ENCODE results near the gene FZR1.
"Not testable (repeated sequence)": the region's sequence is repeated elsewhere in the genome, so short reads cannot be mapped to it uniquely, and the experiment has no call there.

FZR1 gene

GRCh38 chr19:3576696-3577443, 70.8 kb downstream of the FZR1 start:
- DNase-seq = no peak

- no peak for DNase-seq
Observed at GRCh38 chr19:3577723-3578344, 71.7 kb downstream of the FZR1 start.

GRCh38 chr19:3578390-3578789, 72.3 kb downstream of the FZR1 start:
- no peak for DNase-seq

GRCh38 chr19:3580156-3580934, 74.2 kb downstream of the FZR1 start:
- no peak for DNase-seq

GRCh38 chr19:3581792-3582191, 75.7 kb downstream of the FZR1 start:
- not testable (repeated sequence) for DNase-seq

- DNase-seq = not testable (repeated sequence)
Observed at GRCh38 chr19:3584036-3584802, 78.1 kb downstream of the FZR1 start.

GRCh38 chr19:3585301-3586126, 79.4 kb downstream of the FZR1 start, which contains the start of gene GIPC3:
Gene GIPC3 (plus strand): TSS chr19:3585478. CDS start chr19:3585598, 120 bp downstream.
- no peak for DNase-seq

- no peak for DNase-seq
Observed at GRCh38 chr19:3586127-3586626, 80.1 kb downstream of the FZR1 start.

- no peak for DNase-seq
Observed at GRCh38 chr19:3586707-3587346, 80.7 kb downstream of the FZR1 start.

Data from bone marrow (tissue), 2 donors.